ENCODE results near the gene PPM1H. TPM values are rescaled to one million over a fixed set of nuclear protein-coding genes. Genes with fewer than 3 reads are reported as not detected.

PPM1H gene
- total RNA-seq, 1 donor from 2014 or later: 21.6 TPM

- Histone ChIP-seq H3K27me3 (ENCODE audit: control insufficient read depth, insufficient read depth, low read length) (no peaks in the 10 kb centered on the region), H3K36me3 (ENCODE audit: control insufficient read depth, insufficient read depth, low read length) (no peaks in the 10 kb centered on the region), H3K4me3 (ENCODE audit: low read depth, low read length) (no peak overlapping the region)
- no peak for TF ChIP-seq CTCF (IDR thresholded peaks at IDR 0.05; ENCODE audit: insufficient read depth, low read length, poor library complexity, severe bottlenecking)
- no peak for DNase-seq (ENCODE audit: low read depth)
Measured at GRCh38 chr12:62679608-62680007, 255.3 kb downstream of the PPM1H start.

- no peak for DNase-seq (ENCODE audit: low read depth)
- no peak overlapping the region for H3K4me3 ChIP-seq (ENCODE audit: low read depth, low read length)
- TF ChIP-seq CTCF (IDR thresholded peaks at IDR 0.05; ENCODE audit: insufficient read depth, low read length, poor library complexity, severe bottlenecking): no peak
- no peaks in the 10 kb centered on the region for H3K36me3 ChIP-seq (ENCODE audit: control insufficient read depth, insufficient read depth, low read length)
- no peaks in the 10 kb centered on the region for H3K27me3 ChIP-seq (ENCODE audit: control insufficient read depth, insufficient read depth, low read length)
Measured at GRCh38 chr12:62677355-62677754, 257.6 kb downstream of the PPM1H start.

GRCh38 chr12:62676521-62677307 is 258.2 kb downstream of the PPM1H start:
- no peak for DNase-seq (ENCODE audit: low read depth)
- Histone ChIP-seq H3K36me3 (ENCODE audit: control insufficient read depth, insufficient read depth, low read length) (no peaks in the 10 kb centered on the region), H3K27me3 (ENCODE audit: control insufficient read depth, insufficient read depth, low read length) (no peaks in the 10 kb centered on the region), H3K4me3 (ENCODE audit: low read depth, low read length) (no peak overlapping the region)
- TF ChIP-seq CTCF (IDR thresholded peaks at IDR 0.05; ENCODE audit: insufficient read depth, low read length, poor library complexity, severe bottlenecking): no peak

GRCh38 chr12:62673028-62673815 is 261.7 kb downstream of the PPM1H start:
- Histone ChIP-seq H3K36me3 (ENCODE audit: control insufficient read depth, insufficient read depth, low read length) (no peaks in the 10 kb centered on the region), H3K27me3 (ENCODE audit: control insufficient read depth, insufficient read depth, low read length) (no peaks in the 10 kb centered on the region), H3K4me3 (ENCODE audit: low read depth, low read length) (no peak overlapping the region)
- DNase-seq (ENCODE audit: low read depth): no peak
- TF ChIP-seq CTCF (IDR thresholded peaks at IDR 0.05; ENCODE audit: insufficient read depth, low read length, poor library complexity, severe bottlenecking): no peak

GRCh38 chr12:62670986-62671720 is 263.8 kb downstream of the PPM1H start:
- TF ChIP-seq CTCF (IDR thresholded peaks at IDR 0.05; ENCODE audit: insufficient read depth, low read length, poor library complexity, severe bottlenecking): no peak
- Histone ChIP-seq H3K27me3 (ENCODE audit: control insufficient read depth, insufficient read depth, low read length) (no peaks in the 10 kb centered on the region), H3K4me3 (ENCODE audit: low read depth, low read length) (no peak overlapping the region), H3K36me3 (ENCODE audit: control insufficient read depth, insufficient read depth, low read length) (no peaks in the 10 kb centered on the region)
- DNase-seq (ENCODE audit: low read depth): no peak

All from kidney epithelial cell (primary cell).